Endometrial microvascular endothelial cells (primary cell): ENCODE results near the gene SLC9C2. TPM values are rescaled to one million over a fixed set of nuclear protein-coding genes. Genes with fewer than 3 reads are reported as not detected.
"Not testable (repeated sequence)": the region's sequence is repeated elsewhere in the genome, so short reads cannot be mapped to it uniquely, and the experiment has no call there.

Experiments used
- in situ Hi-C: cut with HindIII; loops from 2 replicates; pipeline ENCODE4 v1.10.0; 2017; ENCODE audit warnings: low sequenced_read_pairs, low pct_unique_long_range_greater_than_20kb; ENCODE audit errors: inconsistent ontology term
- total RNA-seq: library from RNA; depleted of rRNA; stranded (reverse); fragments of >200 nt; gene quantifications from one replicate; pipeline ENCODE4 v1.2.3, GENCODE V29; 2015; ENCODE audit errors: inconsistent ontology term

Gene SLC9C2
- total RNA-seq, 1 donor from 2014 or later = not detected

DNA sequence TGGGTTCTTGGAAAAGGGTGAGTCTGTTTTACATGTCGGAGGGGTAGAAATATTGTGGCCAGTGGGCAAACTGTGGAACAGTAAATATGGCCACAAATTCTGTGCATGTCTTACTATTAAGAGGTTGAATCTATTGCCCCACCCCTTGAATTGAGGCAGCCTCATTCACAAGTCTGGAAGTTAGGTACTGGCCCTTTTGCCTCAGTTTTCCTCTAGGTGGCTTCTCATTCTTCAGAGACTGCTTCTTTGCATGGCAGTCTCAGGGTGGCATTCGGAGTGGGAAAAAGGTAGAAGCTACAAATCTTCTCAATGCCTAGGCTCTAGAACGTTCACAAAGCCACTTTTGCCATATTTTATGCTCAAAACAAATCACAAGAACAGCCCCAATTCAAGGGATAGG, 57.2 kb downstream of the SLC9C2 start:
- in situ Hi-C loops = no loop called here

DNA sequence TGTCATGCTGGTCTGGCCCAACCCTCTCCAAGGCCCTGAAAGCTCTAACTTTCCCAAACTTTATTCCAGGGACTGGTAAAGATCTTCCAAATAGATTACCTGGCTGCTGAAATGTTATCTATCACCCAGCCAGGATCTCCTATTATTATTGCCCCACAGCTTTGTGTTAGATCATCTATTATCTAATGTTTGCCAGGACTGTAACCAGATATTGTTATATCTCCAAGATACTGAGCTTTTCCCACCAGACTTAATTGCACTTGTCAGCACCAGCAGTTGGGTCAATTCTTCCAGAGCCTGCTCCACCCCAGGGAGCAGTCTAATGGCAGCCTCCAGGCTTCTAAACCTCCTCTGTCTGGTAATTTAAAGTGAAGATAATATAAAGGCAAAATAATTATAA, 66.6 kb downstream of the SLC9C2 start:
- in situ Hi-C loops = no loop called here

DNA sequence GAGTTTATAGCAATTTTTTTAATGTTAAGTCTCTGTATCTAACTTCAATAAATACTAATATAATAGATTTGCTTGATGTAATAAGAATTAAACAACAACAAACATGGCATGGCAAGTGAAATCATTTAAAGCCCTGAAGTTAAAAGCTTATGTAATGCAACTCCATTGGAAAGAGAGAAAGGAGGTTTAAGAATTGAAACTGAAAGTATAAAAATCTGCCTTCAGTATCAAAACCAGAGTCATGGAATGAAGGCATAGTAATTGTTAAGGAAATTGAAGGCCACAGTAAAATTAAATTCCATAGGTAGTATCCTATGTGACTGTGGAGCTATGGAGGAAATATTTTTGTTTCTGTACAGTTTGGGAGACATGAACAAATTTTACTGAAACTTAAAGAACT, 70.6 kb downstream of the SLC9C2 start:
- in situ Hi-C loops = no loop called here

DNA sequence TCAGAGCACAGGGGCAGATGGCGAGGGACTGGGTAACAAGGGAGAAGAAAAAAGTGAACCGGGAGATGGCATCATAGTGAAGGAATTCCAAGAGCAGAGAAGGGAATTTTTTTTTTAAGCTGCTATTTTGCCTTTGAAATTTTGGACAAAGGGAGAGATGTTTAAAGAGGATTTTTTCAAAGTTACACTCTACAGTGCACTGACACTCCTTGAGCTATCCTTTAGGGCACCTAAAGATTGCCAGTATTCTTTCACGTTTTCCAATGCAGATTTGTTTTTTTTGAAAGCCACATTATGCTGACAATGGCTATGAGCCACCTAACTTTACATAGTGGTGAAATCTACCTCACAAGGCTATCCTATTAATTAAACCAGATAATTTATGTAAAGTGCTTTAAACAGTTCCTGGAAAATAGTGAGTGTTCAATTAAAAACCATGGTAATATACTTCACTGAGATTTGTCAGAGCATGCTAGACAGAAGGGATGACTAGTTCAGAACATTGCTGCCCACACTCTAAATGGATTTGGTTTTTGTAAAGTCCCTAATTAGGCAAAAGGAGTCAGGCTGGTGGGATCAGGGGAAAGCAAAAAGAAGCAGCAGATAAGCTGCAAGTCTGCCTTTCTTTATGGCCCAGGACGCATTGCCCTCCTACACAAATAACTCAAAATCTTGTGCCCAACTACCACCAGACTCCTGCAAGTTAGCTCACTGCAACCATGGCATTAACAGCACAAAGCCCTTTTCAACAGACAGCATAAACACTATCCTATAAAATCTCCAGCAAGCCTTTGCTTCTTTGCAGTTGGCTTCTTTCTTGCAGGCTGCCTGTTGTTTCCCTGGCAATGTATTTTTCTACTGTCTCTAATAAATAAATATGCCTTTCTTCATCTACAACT, 71.8 kb downstream of the SLC9C2 start:
- in situ Hi-C loops = no loop called here

DNA sequence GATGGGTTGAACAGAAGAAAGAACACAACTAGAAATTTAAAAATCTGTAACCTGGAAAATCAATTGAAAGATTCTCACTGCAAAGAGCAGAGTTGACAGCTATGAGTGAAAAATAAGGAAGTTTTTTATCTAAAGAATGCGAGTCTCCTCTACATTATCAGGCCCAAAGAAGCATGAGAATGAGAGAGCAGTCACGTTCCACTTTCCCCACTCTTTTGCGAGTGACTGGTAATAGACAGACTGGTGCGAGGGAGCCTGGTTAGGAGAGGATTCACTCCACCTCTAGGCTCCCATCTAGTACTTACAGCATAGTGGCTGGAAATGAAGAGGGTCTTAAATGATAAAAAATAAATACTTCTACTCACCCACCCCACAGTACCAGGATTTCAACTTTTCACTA, 73.8 kb downstream of the SLC9C2 start:
- in situ Hi-C loops = no loop called here

DNA sequence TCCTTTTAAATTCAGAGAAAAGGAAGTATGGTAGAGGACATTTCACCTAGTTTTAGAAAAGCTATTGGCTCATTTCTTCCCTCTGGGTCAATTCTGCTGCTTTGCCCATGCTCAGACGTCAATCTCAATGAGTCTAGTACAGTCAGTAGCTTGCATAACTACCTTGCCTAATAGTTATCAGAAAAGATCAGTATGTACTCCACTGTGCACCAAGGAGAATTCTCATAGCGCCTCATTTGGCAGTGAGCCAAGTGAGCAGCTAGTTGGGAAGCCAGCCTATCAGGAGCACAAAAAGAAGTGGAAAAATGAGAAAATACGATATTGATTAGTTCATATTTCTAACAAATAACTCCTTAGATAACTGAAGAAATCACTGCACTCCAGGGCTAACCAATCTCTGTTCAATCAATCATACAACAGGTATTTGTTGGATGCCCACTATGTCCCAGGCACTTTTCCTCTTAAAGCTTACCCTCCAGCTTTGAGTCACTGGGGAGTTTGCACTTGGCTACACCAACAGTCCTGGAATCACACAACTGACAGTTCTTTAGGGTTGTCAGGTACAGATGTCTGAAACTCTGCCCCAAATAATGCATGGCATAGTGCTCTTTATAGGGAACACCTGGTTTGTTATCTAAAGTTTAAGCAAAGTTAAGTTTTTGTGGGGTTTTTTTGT, 75.6 kb downstream of the SLC9C2 start:
- in situ Hi-C loops = no loop called here

DNA sequence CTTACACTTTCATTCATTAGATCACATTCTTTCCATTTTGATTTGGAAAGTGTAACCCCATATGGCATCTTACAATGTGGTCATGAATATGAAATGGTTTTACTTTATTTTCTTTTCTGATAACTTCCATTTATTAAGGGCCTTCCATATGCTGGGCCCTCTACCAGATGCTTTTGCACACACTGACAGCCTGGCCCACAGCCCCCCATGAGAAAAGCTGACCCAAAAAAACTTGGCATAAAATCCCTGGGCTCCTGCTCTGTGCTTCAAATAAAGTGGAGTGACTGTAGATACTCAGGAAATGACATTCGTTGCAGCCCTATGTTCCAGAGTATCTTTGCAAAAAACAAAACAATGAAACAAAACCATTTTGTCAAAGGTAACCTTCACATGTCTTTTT, 76.9 kb downstream of the SLC9C2 start:
- in situ Hi-C loops = no loop called here

DNA sequence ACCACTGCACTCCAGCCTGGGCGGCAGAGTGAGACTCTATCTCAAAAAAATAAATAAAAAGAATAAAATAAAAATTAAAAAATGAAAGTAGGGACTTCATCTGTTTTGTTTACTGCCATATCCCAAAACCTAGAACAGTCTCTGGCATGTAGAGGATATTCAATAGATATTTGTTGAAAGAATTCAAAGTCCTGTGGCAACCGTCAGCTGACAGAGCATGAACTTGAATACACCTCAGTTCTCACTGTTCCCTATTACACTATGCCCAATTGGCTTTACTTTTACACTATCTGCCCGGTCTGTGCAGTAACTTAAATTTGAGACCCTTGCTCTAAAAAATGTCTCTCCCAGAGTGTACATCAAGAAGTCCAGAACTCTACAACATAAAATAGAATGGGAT, 79.5 kb downstream of the SLC9C2 start:
- in situ Hi-C loops = no loop called here

DNA sequence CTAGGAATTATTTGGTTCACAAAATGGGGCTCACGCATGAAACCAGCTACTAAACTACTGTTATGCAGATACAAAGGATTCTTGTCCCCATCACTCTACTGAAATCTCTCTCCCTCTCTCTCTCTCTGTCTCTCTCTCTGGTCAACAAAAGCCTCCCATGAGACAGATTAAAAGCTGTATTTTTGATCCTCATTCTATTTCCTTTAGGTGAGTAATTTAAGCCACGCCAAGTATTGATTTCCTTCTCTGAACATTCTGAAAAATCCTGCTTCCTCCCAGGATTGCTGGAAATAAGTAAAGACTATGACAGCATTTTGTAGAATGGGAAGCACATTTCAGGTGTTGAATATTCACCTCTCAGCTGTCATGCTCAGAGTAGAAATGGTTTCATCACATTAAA, 82.1 kb downstream of the SLC9C2 start:
- in situ Hi-C loops = no loop called here

DNA sequence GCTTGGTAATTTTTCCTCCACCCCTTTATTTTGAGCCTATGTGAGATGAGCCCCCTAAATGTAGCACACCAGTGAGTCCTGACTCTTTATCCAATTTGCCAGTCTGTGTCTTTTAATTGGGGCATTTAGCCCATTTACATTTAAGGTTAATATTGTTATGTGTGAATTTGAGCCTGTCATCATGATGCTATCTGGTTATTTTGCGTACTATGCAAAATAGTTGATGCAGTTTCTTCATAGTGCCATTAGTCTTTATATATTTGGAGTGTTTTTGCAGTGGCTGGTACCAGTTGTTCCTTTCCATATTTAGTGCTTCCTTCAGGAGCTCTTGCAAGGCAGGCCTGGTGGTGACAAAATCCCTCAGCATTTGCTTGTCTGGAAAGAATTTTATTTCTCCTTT, 88.4 kb downstream of the SLC9C2 start:
- in situ Hi-C loops = not testable (repeated sequence)

DNA sequence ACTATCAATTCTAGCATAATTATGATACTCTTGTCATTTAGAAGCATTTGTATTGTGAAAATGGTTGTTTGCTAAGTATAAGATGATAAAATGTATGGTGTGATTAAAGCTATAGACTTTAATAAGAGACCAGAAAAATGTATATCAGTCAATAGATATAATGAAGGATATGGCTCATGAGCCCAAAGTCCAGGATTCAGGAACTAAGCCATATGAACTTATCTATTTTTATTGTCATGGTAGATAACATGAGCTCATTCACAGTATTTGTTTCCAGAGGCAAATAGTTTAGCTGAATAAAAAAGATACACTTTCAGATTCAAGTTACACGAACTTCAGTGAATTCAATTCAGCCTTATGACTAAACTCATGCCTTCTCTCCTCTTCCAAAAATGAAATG, 93.1 kb downstream of the SLC9C2 start:
- in situ Hi-C loops = no loop called here

DNA sequence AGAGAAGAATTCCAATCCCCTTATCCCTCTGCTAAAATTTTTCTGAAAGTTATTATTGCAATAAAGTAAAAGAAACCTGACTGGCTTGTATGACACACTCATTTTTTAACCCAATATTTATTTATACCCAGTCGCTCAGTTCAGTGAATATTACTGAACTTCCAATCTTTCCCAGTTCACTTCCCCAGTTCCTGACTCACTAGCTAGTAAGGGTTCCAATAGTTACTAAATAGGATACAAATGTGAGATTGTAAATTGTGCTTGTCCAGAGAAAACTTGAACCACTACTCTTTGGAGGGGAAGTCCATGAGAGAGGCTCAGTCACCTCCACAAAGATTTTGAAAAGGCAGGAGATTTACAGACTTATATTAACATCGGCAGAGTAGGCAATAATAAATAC, 94.3 kb downstream of the SLC9C2 start:
- in situ Hi-C loops = no loop called here

DNA sequence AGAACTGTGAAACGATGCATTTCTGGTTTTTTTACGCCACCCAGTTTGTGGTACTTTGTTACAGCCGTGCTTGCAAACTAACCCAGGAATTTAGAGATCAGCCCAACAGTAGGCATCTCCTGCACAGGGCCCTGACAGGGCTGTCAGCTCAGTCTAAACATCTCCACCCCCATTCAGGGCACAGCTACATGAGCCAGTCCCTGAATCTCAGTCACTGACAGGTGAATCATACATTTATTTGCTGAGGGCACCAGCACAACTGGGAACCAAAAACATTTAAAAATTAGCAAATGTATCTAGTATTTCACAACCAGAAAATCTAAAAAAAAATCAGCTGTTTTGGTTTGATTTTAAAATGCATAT, 95.0 kb downstream of the SLC9C2 start:
- in situ Hi-C loops = no loop called here

DNA sequence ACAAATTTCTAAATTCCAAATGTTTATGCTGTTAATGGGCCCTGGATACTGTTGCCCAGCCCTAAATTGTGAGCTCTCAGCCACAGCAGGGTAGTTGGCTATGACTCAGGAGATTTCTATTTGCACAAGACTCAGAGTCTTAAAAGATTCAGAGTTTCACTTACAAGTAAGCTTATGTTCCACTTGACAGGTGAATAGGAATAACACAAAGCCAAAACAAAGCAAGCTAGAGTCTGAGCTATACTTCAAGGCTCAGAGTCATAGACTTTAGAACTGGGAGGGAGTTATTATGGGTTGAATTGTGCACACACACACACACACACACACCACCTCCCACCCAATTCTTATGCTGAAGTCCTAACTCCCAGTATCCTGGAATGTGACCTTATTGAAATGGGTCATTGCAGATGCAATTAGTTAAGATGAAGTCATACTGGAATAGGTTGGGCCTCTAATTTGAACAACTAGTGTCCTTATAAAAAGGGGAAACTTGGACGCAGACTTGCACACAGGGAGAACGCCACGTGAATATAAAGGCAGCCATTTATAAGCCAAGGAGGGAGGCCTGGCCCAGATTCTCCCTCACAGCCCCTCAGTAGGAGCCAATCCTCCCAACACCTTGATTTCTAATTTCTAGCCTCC, 95.5 kb downstream of the SLC9C2 start:
- in situ Hi-C loops = no loop called here

DNA sequence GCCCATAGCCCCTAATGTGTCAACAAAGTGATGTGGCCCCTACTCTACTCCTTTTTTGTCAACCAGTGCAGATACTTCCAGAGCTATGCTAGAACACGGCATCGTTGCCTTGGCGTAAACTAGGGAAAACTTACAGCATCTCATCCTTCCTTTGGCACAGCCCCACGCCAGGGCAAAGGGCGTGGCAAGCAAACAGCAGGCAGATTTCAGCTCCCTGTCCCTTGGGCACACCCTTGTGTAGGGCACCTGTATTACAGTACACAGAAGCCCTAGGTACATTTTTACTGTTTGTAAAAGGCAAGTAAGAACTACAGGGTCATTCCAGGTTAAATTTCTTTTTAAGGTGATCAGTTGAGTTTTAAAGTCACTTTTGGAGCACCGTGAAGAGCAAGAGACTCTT, 96.4 kb downstream of the SLC9C2 start:
- in situ Hi-C loops = no loop called here

DNA sequence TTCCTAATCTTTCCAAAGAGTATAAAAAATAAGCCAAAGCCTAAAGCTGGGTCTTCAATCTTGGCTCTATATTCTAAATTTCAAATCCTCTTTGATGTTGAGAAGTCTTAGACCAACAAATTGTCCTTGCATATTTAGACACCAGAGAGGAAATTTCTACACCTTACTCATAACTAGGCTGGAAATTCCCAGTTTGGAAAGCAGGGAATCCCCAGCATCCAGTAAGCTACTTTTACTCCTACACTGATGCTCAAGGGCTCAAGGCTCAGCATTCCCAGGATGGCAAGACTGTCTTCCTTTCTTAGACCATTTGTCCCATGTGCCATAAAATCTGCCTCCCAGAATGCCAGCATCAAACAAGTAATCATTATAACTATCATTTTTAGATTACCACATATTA, 97.5 kb downstream of the SLC9C2 start:
- in situ Hi-C loops = no loop called here

DNA sequence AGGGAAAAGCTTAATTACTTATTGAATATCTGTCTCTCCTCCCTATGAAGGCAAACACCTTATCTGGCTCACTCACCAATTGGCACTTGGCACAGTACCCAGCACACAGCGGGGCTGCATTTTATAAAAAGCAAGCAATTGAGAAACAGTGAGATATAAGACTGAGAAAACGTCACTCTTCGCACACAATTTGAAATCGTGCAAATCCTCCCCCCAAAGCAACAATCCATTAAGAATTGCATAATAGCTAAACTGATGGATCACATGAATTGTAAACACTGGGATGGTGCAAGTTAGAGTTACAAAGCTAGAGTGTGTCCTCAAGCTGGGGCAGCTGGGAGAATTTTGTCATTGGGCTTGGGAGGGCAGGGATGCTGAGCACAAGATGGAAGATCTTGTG, 98.6 kb downstream of the SLC9C2 start:
- in situ Hi-C loops = no loop called here

DNA sequence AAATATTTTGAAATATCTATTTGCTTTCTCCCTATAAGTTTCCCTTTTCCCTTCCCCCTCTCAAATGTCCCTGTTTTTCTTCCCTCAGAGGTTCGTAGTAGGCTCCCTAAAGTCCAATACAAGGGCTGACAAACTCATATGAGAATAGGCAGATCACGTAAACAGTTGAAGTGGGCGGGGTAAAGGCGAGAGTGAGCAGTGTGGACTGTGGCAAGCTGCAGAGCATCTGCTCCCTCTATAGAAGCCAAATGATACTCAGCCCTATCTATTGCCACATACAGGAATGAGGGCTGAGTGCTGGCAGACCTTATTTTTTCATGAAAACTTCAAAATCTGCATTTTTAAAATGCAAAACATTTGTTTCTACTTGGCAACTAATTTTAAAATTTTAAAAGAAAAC, 99.5 kb downstream of the SLC9C2 start:
- in situ Hi-C loops = no loop called here

DNA sequence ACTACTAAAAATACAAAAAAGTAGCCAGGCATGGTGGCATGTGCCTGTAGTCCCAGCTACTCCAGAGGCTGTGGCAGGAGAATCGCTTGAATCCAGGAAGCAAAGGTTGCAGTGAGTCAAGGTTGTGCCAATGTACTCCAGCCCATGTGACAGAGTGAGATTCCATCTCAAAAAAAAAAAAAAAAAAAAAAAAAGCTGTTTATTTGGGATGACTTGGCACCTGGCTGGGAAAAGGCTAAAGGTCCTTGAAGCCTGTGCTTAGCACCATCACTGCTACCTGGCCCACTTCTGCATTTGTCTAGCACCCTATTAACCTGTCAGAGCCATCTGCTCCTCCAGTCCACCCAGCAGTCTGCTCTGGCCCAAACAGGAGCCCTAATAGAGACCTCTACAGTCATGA, 100.8 kb downstream of the SLC9C2 start:
- in situ Hi-C loops = no loop called here

DNA sequence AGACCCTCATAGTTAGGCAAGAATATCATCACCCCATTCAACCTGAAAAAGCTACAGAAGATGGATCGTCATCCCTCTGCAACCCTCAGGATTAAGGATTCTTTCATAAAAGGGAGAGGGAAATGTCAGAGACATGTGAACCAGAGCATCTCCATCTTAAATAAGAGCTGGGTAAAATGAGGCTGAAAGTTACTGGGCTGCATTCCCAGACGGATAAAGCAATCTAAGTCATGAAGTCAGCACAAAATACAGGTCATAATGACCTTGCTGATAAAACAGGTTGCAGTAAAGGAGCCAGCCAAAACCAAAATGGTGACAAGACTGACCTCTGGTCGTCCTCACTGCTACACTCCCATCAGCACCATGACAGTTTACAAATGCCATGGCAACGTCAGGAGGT, 103.1 kb downstream of the SLC9C2 start:
- in situ Hi-C loops = no loop called here
